Thoracic aorta (tissue), 2 donors: ENCODE measurements around the gene USP31. TPM values are rescaled to one million over a fixed set of nuclear protein-coding genes. Genes with fewer than 3 reads are reported as not detected.

Source experiments
- ATAC-seq: fragments of 150-250 bp; one replicate; pipeline ENCODE4 v1.8.0; 2017; ENCODE audit warnings: low read depth; ENCODE audit not compliant: insufficient number of reproducible peaks, low FRiP score
- DNase-seq: peaks from one replicate; pipeline ENCODE4 v3.0.0-alpha.2; 2020; ENCODE audit warnings: low spot score
- H3K27ac ChIP-seq, 2 donors: fragments of 200-600 bp; sonication (generic); 1 replicate in 1 of 2; 2 replicates in 1 of 2; pipeline ENCODE4 v1.5.1; 2016; ENCODE audit warnings: mild to moderate bottlenecking in 2 of 2, moderate library complexity in 2 of 2
- H3K27me3 ChIP-seq: fragments of 200-600 bp; sonication (generic); replicated peaks from 2 replicates; pipeline ENCODE4 v1.6.0; 2016; ENCODE audit warnings: mild to moderate bottlenecking; ENCODE audit not compliant: insufficient read depth
- H3K36me3 ChIP-seq: fragments of 200-600 bp; sonication (generic); one replicate; pipeline ENCODE4 v1.5.1; 2016
- H3K4me1 ChIP-seq, 2 donors: fragments of 200-600 bp; sonication (generic); 1 replicate in 1 of 2; 2 replicates in 1 of 2; pipeline versions ENCODE4 v1.5.1 to v1.6.0; 2016; ENCODE audit warnings: low read depth in 2 of 2, mild to moderate bottlenecking in 1 of 2; ENCODE audit not compliant: control insufficient read depth in 1 of 2
- H3K4me3 ChIP-seq: fragments of 200-600 bp; sonication (generic); 2 replicates; pipeline ENCODE4 v1.5.1; 2016; ENCODE audit warnings: mild to moderate bottlenecking
- H3K9me3 ChIP-seq: fragments of 200-600 bp; sonication (generic); 2 replicates; pipeline ENCODE4 v1.5.1; 2016
- total RNA-seq, 2 donors: library from RNA; depleted of rRNA; stranded (reverse); fragments of >200 nt; gene quantifications; one replicate each; pipeline versions ENCODE4 v1.1.0 to v1.2.3, GENCODE V29; 2016
- TF ChIP-seq, protein P1 (sequence below): fragments of 200-600 bp; sonication (generic); IDR thresholded peaks from one replicate; pipeline ENCODE4 v1.5.1; 2019; ENCODE audit warnings: antibody characterized with exemption

USP31 gene
- total RNA-seq, 2 donors from 2014 or later: 19.6 to 25.0 TPM

GRCh38 chr16:23068079-23068736 is 81.0 kb downstream of the USP31 start:
- H3K27ac ChIP-seq: no peak overlapping the region
- TF ChIP-seq, protein P1, sequence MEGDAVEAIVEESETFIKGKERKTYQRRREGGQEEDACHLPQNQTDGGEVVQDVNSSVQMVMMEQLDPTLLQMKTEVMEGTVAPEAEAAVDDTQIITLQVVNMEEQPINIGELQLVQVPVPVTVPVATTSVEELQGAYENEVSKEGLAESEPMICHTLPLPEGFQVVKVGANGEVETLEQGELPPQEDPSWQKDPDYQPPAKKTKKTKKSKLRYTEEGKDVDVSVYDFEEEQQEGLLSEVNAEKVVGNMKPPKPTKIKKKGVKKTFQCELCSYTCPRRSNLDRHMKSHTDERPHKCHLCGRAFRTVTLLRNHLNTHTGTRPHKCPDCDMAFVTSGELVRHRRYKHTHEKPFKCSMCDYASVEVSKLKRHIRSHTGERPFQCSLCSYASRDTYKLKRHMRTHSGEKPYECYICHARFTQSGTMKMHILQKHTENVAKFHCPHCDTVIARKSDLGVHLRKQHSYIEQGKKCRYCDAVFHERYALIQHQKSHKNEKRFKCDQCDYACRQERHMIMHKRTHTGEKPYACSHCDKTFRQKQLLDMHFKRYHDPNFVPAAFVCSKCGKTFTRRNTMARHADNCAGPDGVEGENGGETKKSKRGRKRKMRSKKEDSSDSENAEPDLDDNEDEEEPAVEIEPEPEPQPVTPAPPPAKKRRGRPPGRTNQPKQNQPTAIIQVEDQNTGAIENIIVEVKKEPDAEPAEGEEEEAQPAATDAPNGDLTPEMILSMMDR: no peak
- peaks cover 11 to 38% of the 10 kb centered on the region in 2 donors for H3K4me1 ChIP-seq
- H3K36me3 ChIP-seq: peaks cover 27% of the 10 kb centered on the region
- H3K9me3 ChIP-seq: no peaks in the 10 kb centered on the region
- DNase-seq: no peak
- no peak for ATAC-seq
- no peaks in the 10 kb centered on the region for H3K27me3 ChIP-seq
- no peak overlapping the region for H3K4me3 ChIP-seq

DNA sequence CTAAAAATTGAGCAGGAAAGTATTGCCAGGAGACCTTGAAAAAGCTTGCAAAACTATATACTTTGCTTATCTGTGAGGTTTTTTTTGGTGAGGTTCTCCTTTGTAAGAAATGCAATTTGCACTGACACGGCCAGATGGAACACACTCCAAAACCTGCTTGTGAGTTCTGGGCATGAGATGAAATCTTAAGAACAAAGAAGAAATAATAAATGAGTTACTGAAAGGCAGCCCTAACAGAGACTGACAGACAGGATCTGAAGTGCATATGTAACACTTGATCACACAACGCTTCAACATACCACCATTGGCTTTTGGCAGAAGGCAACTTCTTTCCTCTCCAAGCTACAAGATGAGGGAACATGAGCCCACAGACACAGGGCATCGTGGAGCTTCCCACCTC is 82.6 kb downstream of the USP31 start:
- peaks cover 5 to 23% of the 10 kb centered on the region in 2 donors for H3K4me1 ChIP-seq
- no peak overlapping the region for H3K4me3 ChIP-seq
- TF ChIP-seq, protein P1: no peak
- no peak for ATAC-seq
- peaks cover 26% of the 10 kb centered on the region for H3K36me3 ChIP-seq
- no peaks in the 10 kb centered on the region for H3K9me3 ChIP-seq
- no peaks in the 10 kb centered on the region for H3K27me3 ChIP-seq
- no peak for DNase-seq
- no peak overlapping the region for H3K27ac ChIP-seq

- no peak overlapping the region for H3K4me3 ChIP-seq
- peaks cover 0 to 9% of the 10 kb centered on the region in 2 donors for H3K4me1 ChIP-seq
- no peak overlapping the region for H3K27ac ChIP-seq
- ATAC-seq (no peak), DNase-seq (no peak)
- TF ChIP-seq, protein P1: no peak
- peaks cover 18% of the 10 kb centered on the region for H3K36me3 ChIP-seq
- no peaks in the 10 kb centered on the region for H3K9me3 ChIP-seq
- H3K27me3 ChIP-seq: no peaks in the 10 kb centered on the region
These were observed 84.6 kb downstream of the USP31 start for GRCh38 chr16:23064639-23065038.

GRCh38 chr16:23062524-23062923 is 86.7 kb downstream of the USP31 start:
- TF ChIP-seq, protein P1: no peak
- H3K36me3 ChIP-seq: no peaks in the 10 kb centered on the region
- H3K27me3 ChIP-seq: no peaks in the 10 kb centered on the region
- H3K4me1 ChIP-seq: peaks cover 0 to 9% of the 10 kb centered on the region in 2 donors
- ATAC-seq (no peak), DNase-seq (no peak)
- no peaks in the 10 kb centered on the region for H3K9me3 ChIP-seq
- no peak overlapping the region for H3K27ac ChIP-seq
- H3K4me3 ChIP-seq: no peak overlapping the region

DNA sequence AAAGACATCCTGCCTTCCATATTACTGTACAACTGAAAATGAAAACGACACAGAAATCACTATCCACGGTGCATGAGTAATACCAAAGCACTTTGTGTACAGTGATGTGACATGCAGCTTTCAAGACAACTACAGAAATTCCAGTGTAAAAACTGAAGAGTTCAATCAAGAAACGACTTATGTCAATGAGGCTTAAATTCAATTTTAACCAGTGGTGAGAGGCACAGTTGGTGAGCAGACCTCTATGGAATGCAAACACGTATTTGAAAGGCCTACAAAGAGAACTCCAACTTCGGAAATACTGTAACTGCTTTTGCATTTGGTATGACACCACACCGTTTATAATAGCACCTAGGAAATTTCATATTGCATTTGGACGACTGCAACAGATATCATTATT is 87.6 kb downstream of the USP31 start:
- Histone ChIP-seq H3K36me3 (no peaks in the 10 kb centered on the region), H3K27ac (no peak overlapping the region), H3K4me1 (peaks cover 0 to 6% of the 10 kb centered on the region in 2 donors), H3K9me3 (no peaks in the 10 kb centered on the region), H3K4me3 (no peak overlapping the region), H3K27me3 (no peaks in the 10 kb centered on the region)
- no peak for ATAC-seq
- TF ChIP-seq, protein P1: no peak
- no peak for DNase-seq
